ENCODE results near the gene PILRB. TPM values are rescaled to one million over a fixed set of nuclear protein-coding genes. Genes with fewer than 3 reads are reported as not detected.

PILRB gene
- total RNA-seq, 1 experiment from 2014 or later = 53.4 TPM

- no peaks in the 10 kb centered on the region for H3K36me3 Mint-ChIP-seq (ENCODE audit: insufficient read depth, unreplicated experiment)
Measured at GRCh38 chr7:100413346-100413745, 55.4 kb downstream of the PILRB start.

DNA sequence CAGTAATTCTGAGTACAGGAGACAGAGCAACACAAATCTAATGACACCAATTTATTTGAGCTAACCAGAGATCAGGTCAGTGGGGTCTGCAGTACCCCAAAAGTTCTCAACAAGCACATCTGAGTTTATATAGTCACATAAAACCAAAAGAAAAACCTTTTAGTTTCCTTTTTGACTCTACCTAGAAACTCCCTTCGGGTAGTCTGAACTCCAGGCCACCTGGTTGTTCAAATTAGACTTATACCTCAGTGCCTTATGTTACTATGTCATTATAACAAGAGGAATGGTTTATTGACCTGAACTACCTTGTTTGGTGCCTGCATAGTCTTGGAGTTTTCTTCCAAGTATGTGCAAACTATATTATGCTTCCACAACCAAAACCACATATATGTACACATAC is 56.0 kb downstream of the PILRB start:
- no peak for DNase-seq
- BruUV-seq (replicated peaks) = no TSS peak
- POLR2A ChIA-PET = no interaction called here
- H3K36me3 Mint-ChIP-seq (ENCODE audit: insufficient read depth, unreplicated experiment) = no peaks in the 10 kb centered on the region
- Histone ChIP-seq H3K27me3 (replicated peaks; ENCODE audit: control insufficient read depth, insufficient read depth, low read length) (0 out of 2 replicates have a peak, but pooled peaks cover 1% of the 10 kb centered on the region), H3K9me3 (no peaks in the 10 kb centered on the region), H3K36me3 (ENCODE audit: control insufficient read depth, insufficient read depth, low read length) (no peaks in the 10 kb centered on the region), H3K4me3 (ENCODE audit: low read depth, low read length) (no peak overlapping the region), H3K4me1 (no peaks in the 10 kb centered on the region)
- CTCF ChIA-PET = no interaction called here
- intact Hi-C loops (cut with micrococcal nuclease; ENCODE audit: unreplicated experiment) = no loop called here
- no peaks in the 10 kb centered on the region for H3K9me3 Mint-ChIP-seq (ENCODE audit: unreplicated experiment)
- H3K27me3 Mint-ChIP-seq (ENCODE audit: insufficient read depth, unreplicated experiment) = peaks cover 5% of the 10 kb centered on the region
- no peak overlapping the region for H3K4me3 Mint-ChIP-seq (ENCODE audit: unreplicated experiment)
- H3K4me1 Mint-ChIP-seq (ENCODE audit: low read depth, unreplicated experiment) = no peaks in the 10 kb centered on the region
- H3K27ac Mint-ChIP-seq (ENCODE audit: unreplicated experiment) = no peak overlapping the region
- TF ChIP-seq CTCF (IDR thresholded peaks at IDR 0.05; ENCODE audit: insufficient read depth in 1 of 2, low read depth in 1 of 2, low read length in 1 of 2, severe bottlenecking in 1 of 2, unreplicated experiment in 1 of 2) = no peak

More at GRCh38 chr7:100413346-100413745, 55.4 kb downstream of the PILRB start:
- no TSS peak for BruUV-seq (replicated peaks)
- Mint-ChIP-seq H3K27ac (ENCODE audit: unreplicated experiment) (no peak overlapping the region), H3K4me1 (ENCODE audit: low read depth, unreplicated experiment) (no peaks in the 10 kb centered on the region), H3K9me3 (ENCODE audit: unreplicated experiment) (no peaks in the 10 kb centered on the region), H3K27me3 (ENCODE audit: insufficient read depth, unreplicated experiment) (peaks cover 5% of the 10 kb centered on the region), H3K4me3 (ENCODE audit: unreplicated experiment) (no peak overlapping the region)
- ChIA-PET CTCF (interaction anchor here (0.6 kb wide), 1 partner anchor 150 kb away, joined by 3 read pairs; no protein-coding TSS in a partner anchor), POLR2A (no interaction called here)
- Histone ChIP-seq H3K4me1 (no peaks in the 10 kb centered on the region), H3K4me3 (ENCODE audit: low read depth, low read length) (no peak overlapping the region), H3K27me3 (replicated peaks; ENCODE audit: control insufficient read depth, insufficient read depth, low read length) (0 out of 2 replicates have a peak, but pooled peaks cover 1% of the 10 kb centered on the region), H3K9me3 (no peaks in the 10 kb centered on the region), H3K36me3 (ENCODE audit: control insufficient read depth, insufficient read depth, low read length) (no peaks in the 10 kb centered on the region)
- no peak for TF ChIP-seq CTCF (IDR thresholded peaks at IDR 0.05; ENCODE audit: insufficient read depth in 1 of 2, low read depth in 1 of 2, low read length in 1 of 2, severe bottlenecking in 1 of 2, unreplicated experiment in 1 of 2)
- intact Hi-C loops (cut with micrococcal nuclease; ENCODE audit: unreplicated experiment) = no loop called here
- DNase-seq = no peak

GRCh38 chr7:100415448-100415847 is 57.5 kb downstream of the PILRB start:
- no peaks in the 10 kb centered on the region for H3K4me1 Mint-ChIP-seq (ENCODE audit: low read depth, unreplicated experiment)
- Histone ChIP-seq H3K4me1 (no peaks in the 10 kb centered on the region), H3K4me3 (ENCODE audit: low read depth, low read length) (no peak overlapping the region), H3K36me3 (ENCODE audit: control insufficient read depth, insufficient read depth, low read length) (no peaks in the 10 kb centered on the region), H3K27me3 (replicated peaks; ENCODE audit: control insufficient read depth, insufficient read depth, low read length) (no peaks in the 10 kb centered on the region), H3K9me3 (no peaks in the 10 kb centered on the region)
- no peak for DNase-seq
- peaks cover 5% of the 10 kb centered on the region for H3K27me3 Mint-ChIP-seq (ENCODE audit: insufficient read depth, unreplicated experiment)
- CTCF ChIA-PET = no interaction called here
- H3K27ac Mint-ChIP-seq (ENCODE audit: unreplicated experiment) = no peak overlapping the region
- POLR2A ChIA-PET = no interaction called here
- H3K4me3 Mint-ChIP-seq (ENCODE audit: unreplicated experiment) = no peak overlapping the region
- intact Hi-C loops (cut with micrococcal nuclease; ENCODE audit: unreplicated experiment) = no loop called here
- no peak for TF ChIP-seq CTCF (IDR thresholded peaks at IDR 0.05; ENCODE audit: insufficient read depth in 1 of 2, low read depth in 1 of 2, low read length in 1 of 2, severe bottlenecking in 1 of 2, unreplicated experiment in 1 of 2)
- H3K36me3 Mint-ChIP-seq (ENCODE audit: insufficient read depth, unreplicated experiment) = no peaks in the 10 kb centered on the region
- no peaks in the 10 kb centered on the region for H3K9me3 Mint-ChIP-seq (ENCODE audit: unreplicated experiment)
- no TSS peak for BruUV-seq (replicated peaks)

Other genes with a start within 250 kb of the PILRB start
- gene TAF6, start 238.8 kb upstream of the PILRB start, total RNA-seq (2022) = 81.1 and 81.2 TPM in 2 replicates
- gene CNPY4, start 238.5 kb upstream of the PILRB start, total RNA-seq (2022) = 8.8 and 10.1 TPM in 2 replicates
- gene MBLAC1, start 231.2 kb upstream of the PILRB start, total RNA-seq (2022) = 3.2 and 3.7 TPM in 2 replicates
- 107 and 110 TPM in 2 replicates for gene LAMTOR4, start 209.2 kb upstream of the PILRB start, total RNA-seq (2022)
- 23.2 and 23.5 TPM in 2 replicates for gene TRAPPC14, start 199.4 kb upstream of the PILRB start, total RNA-seq (2022)
- 0.56 and 0.88 TPM in 2 replicates for gene GAL3ST4, start 189.5 kb upstream of the PILRB start, total RNA-seq (2022)
- gene GPC2, start 180.7 kb upstream of the PILRB start, total RNA-seq (2022) = 5.0 and 9.7 TPM in 2 replicates
- gene STAG3, start 180.2 kb upstream of the PILRB start, total RNA-seq (2022) = 1.3 TPM in 2 replicates
- gene PVRIG, start 138.2 kb upstream of the PILRB start, total RNA-seq (2022) = not detected in 2 replicates
- gene SPDYE3, start 50.4 kb upstream of the PILRB start, total RNA-seq (2022) = not detected in 2 replicates
- 0.68 TPM in 1 of 2 replicates, not detected in the other for gene PILRA, start 15.4 kb downstream of the PILRB start, total RNA-seq (2022)
- 3.4 and 4.4 TPM in 2 replicates for gene ZCWPW1, start 70.6 kb downstream of the PILRB start, total RNA-seq (2022)
- gene MEPCE, start 71.7 kb downstream of the PILRB start, total RNA-seq (2022) = 41.0 and 43.3 TPM in 2 replicates
- gene PPP1R35, start 78.4 kb downstream of the PILRB start, total RNA-seq (2022) = 38.3 and 39.5 TPM in 2 replicates
- gene SPACDR, start 106.1 kb downstream of the PILRB start, total RNA-seq (2022) = 0.41 and 0.84 TPM in 2 replicates
- gene TSC22D4, start 121.1 kb downstream of the PILRB start, total RNA-seq (2022) = 27.2 and 32.0 TPM in 2 replicates
- gene NYAP1, start 125.8 kb downstream of the PILRB start, total RNA-seq (2022) = 1.3 and 1.7 TPM in 2 replicates
- gene AGFG2, start 181.1 kb downstream of the PILRB start, total RNA-seq (2022) = 58.5 and 60.7 TPM in 2 replicates
- 1.9 and 2.0 TPM in 2 replicates for gene SAP25, start 215.8 kb downstream of the PILRB start, total RNA-seq (2022)
- 69.5 and 71.4 TPM in 2 replicates for gene LRCH4, start 228.0 kb downstream of the PILRB start, total RNA-seq (2022)
- 1.4 and 1.5 TPM in 2 replicates for gene FBXO24, start 228.2 kb downstream of the PILRB start, total RNA-seq (2022)
- gene PCOLCE, start 244.2 kb downstream of the PILRB start, total RNA-seq (2022) = 10.4 and 12.9 TPM in 2 replicates